Heart left ventricle (tissue), 13 donors: ENCODE data around the gene HS3ST3B1.

Experiments
- POLR2A ChIP-seq, 2 donors: fragments of 450-650 bp; IDR thresholded peaks; one replicate each; pipeline ENCODE4 v1.6.1; 2017; ENCODE audit warnings: antibody characterized with exemption in 2 of 2, mild to moderate bottlenecking in 2 of 2, moderate library complexity in 2 of 2
- TF ChIP-seq, protein P1 (sequence below), 12 donors: fragments of 200-600 bp; sonication (generic) in 4 of 12; IDR thresholded peaks; one replicate each; pipeline versions ENCODE4 v1.5.0 to v1.8.0; 2018 to 2022; ENCODE audit warnings: antibody characterized with exemption in 12 of 12, mild to moderate bottlenecking in 5 of 12
- donor health status: ischemic (EF 13 %, LVEDD 7.1; RV severe dilation, severe dysfunction).
- donor health status: DM: no; HTN: yes; CAD: no.
- donor health status: DM: no; HTN: no; CAD: no.
- donor health status: ischemic (EF 25% LVEDD 6.9; RV normal size, moderate dysfunction).
- donor health status: ischemic (EF 25% LVEDD 5.7; RV mildly dilated, moderate dysfunction).
- donor health status: ischemic (EF 35%, LVEDD 5.7; RV mildly dilated, moderate dysfunction).
- donor health status: nonischemic (EF 11% LVEDD 7.7; RV severe dilation, severe dysfunction).
- donor health status: DM: yes; HTN: yes; CAD: no.
- donor health status: PGD.
- donor health status: ischemic (EF 29% LVEDD 5.4; RV normal size, mild dysfunction).
- donor health status: nonischemic (EF 23%, LVEDD 6.1; RV moderate dilation, normal function).

DNA sequence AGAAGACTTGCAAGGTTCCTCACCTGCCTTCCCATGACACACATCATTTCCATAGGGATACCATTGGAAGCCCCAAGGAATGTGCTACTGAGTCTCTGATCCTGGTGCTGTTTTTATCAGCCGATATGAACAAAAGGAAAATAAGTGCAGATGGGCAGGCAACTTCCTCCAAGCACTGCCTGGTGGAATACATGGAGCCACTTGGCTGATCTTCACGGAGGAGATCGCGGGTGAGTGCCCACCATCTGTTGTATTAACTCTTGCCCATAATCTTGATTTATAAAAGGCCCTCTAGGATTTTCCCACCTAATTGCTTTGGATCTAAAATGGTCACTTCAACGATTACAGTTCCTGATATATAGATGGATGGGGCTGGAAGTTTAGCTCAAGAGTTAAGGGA is 39.5 kb upstream of the HS3ST3B1 start:
- TF ChIP-seq, protein P1, sequence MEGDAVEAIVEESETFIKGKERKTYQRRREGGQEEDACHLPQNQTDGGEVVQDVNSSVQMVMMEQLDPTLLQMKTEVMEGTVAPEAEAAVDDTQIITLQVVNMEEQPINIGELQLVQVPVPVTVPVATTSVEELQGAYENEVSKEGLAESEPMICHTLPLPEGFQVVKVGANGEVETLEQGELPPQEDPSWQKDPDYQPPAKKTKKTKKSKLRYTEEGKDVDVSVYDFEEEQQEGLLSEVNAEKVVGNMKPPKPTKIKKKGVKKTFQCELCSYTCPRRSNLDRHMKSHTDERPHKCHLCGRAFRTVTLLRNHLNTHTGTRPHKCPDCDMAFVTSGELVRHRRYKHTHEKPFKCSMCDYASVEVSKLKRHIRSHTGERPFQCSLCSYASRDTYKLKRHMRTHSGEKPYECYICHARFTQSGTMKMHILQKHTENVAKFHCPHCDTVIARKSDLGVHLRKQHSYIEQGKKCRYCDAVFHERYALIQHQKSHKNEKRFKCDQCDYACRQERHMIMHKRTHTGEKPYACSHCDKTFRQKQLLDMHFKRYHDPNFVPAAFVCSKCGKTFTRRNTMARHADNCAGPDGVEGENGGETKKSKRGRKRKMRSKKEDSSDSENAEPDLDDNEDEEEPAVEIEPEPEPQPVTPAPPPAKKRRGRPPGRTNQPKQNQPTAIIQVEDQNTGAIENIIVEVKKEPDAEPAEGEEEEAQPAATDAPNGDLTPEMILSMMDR (IDR thresholded peaks at IDR 0.05): no peak
- no peak for TF ChIP-seq POLR2A (IDR thresholded peaks at IDR 0.05)
